H7 (cell line): ENCODE results near the gene CEP70. TPM values are rescaled to one million over a fixed set of nuclear protein-coding genes. Genes with fewer than 3 reads are reported as not detected.
A peak's percentile ranks its signal among the peaks of the same experiment; 100 is the strongest.
"Not testable (repeated sequence)": the region's sequence is repeated elsewhere in the genome, so short reads cannot be mapped to it uniquely, and the experiment has no call there.

Experiments
- DNase-seq: peaks from one replicate; pipeline ENCODE4 v3.0.0; 2012
- H3K27me3 ChIP-seq: 2 replicates; pipeline ENCODE4 v1.6.0; 2011; ENCODE audit warnings: mild to moderate bottlenecking, low read length; ENCODE audit not compliant: control insufficient read depth, insufficient read depth
- H3K36me3 ChIP-seq: replicated peaks from 2 replicates; pipeline ENCODE4 v1.5.1; 2011; ENCODE audit warnings: low read length; ENCODE audit not compliant: control insufficient read depth, insufficient read depth
- H3K4me3 ChIP-seq: 2 replicates; pipeline ENCODE4 v1.5.1; 2011; ENCODE audit warnings: low read depth, mild to moderate bottlenecking, control low read depth, low read length, moderate library complexity; ENCODE audit not compliant: insufficient read depth
- total RNA-seq: library from RNA; depleted of rRNA; stranded (reverse); fragments of >200 nt; shearing (Covaris generic); gene quantifications from 2 replicates; pipeline ENCODE4 v1.2.3, GENCODE V29; 2014

The CEP70 gene
- total RNA-seq, 1 experiment from 2014 or later: 19.6 TPM

- H3K4me3 ChIP-seq: no peak overlapping the region
- no peaks in the 10 kb centered on the region for H3K36me3 ChIP-seq
- DNase-seq: no peak
- H3K27me3 ChIP-seq: no peaks in the 10 kb centered on the region
Observed at GRCh38 chr3:138509586-138509985, 84.5 kb downstream of the CEP70 start.

GRCh38 chr3:138507524-138507923, 86.5 kb downstream of the CEP70 start:
- H3K27me3 ChIP-seq: no peaks in the 10 kb centered on the region
- H3K4me3 ChIP-seq: no peak overlapping the region
- H3K36me3 ChIP-seq: no peaks in the 10 kb centered on the region
- no peak for DNase-seq

- DNase-seq: no peak
- Histone ChIP-seq H3K4me3 (no peak overlapping the region), H3K36me3 (no peaks in the 10 kb centered on the region; the same call in 1 of the 2 replicates), H3K27me3 (no peaks in the 10 kb centered on the region)
Observed at GRCh38 chr3:138498991-138499390, 95.1 kb downstream of the CEP70 start.

- no peaks in the 10 kb centered on the region; the same call in none of the 2 replicates for H3K36me3 ChIP-seq
Observed at GRCh38 chr3:138497851-138498250, 96.2 kb downstream of the CEP70 start.

GRCh38 chr3:138497021-138497420, 97.0 kb downstream of the CEP70 start:
- H3K27me3 ChIP-seq: no peaks in the 10 kb centered on the region
- no peaks in the 10 kb centered on the region; the same call in none of the 2 replicates for H3K36me3 ChIP-seq
- no peak overlapping the region for H3K4me3 ChIP-seq
- no peak for DNase-seq

More at GRCh38 chr3:138497851-138498250, 96.2 kb downstream of the CEP70 start:
- no peak for DNase-seq
- no peak overlapping the region for H3K4me3 ChIP-seq
- no peaks in the 10 kb centered on the region for H3K27me3 ChIP-seq

GRCh38 chr3:138496436-138496835, 97.6 kb downstream of the CEP70 start:
- DNase-seq: peak; percentile 44
- Histone ChIP-seq H3K4me3 (no peak overlapping the region), H3K27me3 (no peaks in the 10 kb centered on the region), H3K36me3 (no peaks in the 10 kb centered on the region; the same call in none of the 2 replicates)

- not testable (repeated sequence) for H3K36me3 ChIP-seq
Observed at GRCh38 chr3:138495638-138496037, 98.4 kb downstream of the CEP70 start.

GRCh38 chr3:138494607-138494929, 99.5 kb downstream of the CEP70 start:
- Histone ChIP-seq H3K36me3 (no peaks in the 10 kb centered on the region; the same call in none of the 2 replicates), H3K4me3 (no peak overlapping the region), H3K27me3 (no peaks in the 10 kb centered on the region)
- no peak for DNase-seq

More at GRCh38 chr3:138495638-138496037, 98.4 kb downstream of the CEP70 start:
- DNase-seq, H3K4me3 ChIP-seq, H3K27me3 ChIP-seq: not testable (repeated sequence)

GRCh38 chr3:138493804-138494606, 100.1 kb downstream of the CEP70 start:
- DNase-seq: no peak
- no peak overlapping the region for H3K4me3 ChIP-seq
- H3K27me3 ChIP-seq: no peaks in the 10 kb centered on the region
- H3K36me3 ChIP-seq: no peaks in the 10 kb centered on the region; the same call in 1 of the 2 replicates

GRCh38 chr3:138492980-138493675, 100.9 kb downstream of the CEP70 start:
- no peak for DNase-seq
- Histone ChIP-seq H3K27me3 (no peaks in the 10 kb centered on the region), H3K36me3 (no peaks in the 10 kb centered on the region; the same call in 1 of the 2 replicates), H3K4me3 (no peak overlapping the region)

- Histone ChIP-seq H3K4me3 (no peak overlapping the region), H3K27me3 (no peaks in the 10 kb centered on the region), H3K36me3 (no peaks in the 10 kb centered on the region; the same call in 1 of the 2 replicates)
- no peak for DNase-seq
Observed at GRCh38 chr3:138491971-138492370, 102.1 kb downstream of the CEP70 start.

GRCh38 chr3:138486580-138486979, 107.5 kb downstream of the CEP70 start:
- not testable (repeated sequence) for DNase-seq, H3K27me3 ChIP-seq, H3K4me3 ChIP-seq, H3K36me3 ChIP-seq

GRCh38 chr3:138484672-138485071, 109.4 kb downstream of the CEP70 start:
- H3K36me3 ChIP-seq, DNase-seq, H3K27me3 ChIP-seq, H3K4me3 ChIP-seq: not testable (repeated sequence)

GRCh38 chr3:138479438-138479863, 114.6 kb downstream of the CEP70 start:
- peak; percentile 76 for DNase-seq
- Histone ChIP-seq H3K27me3 (no peaks in the 10 kb centered on the region), H3K4me3 (no peak overlapping the region), H3K36me3 (no peaks in the 10 kb centered on the region)

- no peaks in the 10 kb centered on the region for H3K27me3 ChIP-seq
- no peak for DNase-seq
- H3K36me3 ChIP-seq: no peaks in the 10 kb centered on the region
- H3K4me3 ChIP-seq: no peak overlapping the region
Observed at GRCh38 chr3:138477801-138478200, 116.3 kb downstream of the CEP70 start.
